GM21381 (cell line): ENCODE data around the gene MARK4.

Experiments
- ATAC-seq: cut with Tn5 transposase; IDR thresholded peaks from one replicate; pipeline ENCODE4 v1.9.1; 2021; ENCODE audit warnings: mild to moderate bottlenecking, moderate library complexity; ENCODE audit not compliant: unreplicated experiment

The MARK4 gene

DNA sequence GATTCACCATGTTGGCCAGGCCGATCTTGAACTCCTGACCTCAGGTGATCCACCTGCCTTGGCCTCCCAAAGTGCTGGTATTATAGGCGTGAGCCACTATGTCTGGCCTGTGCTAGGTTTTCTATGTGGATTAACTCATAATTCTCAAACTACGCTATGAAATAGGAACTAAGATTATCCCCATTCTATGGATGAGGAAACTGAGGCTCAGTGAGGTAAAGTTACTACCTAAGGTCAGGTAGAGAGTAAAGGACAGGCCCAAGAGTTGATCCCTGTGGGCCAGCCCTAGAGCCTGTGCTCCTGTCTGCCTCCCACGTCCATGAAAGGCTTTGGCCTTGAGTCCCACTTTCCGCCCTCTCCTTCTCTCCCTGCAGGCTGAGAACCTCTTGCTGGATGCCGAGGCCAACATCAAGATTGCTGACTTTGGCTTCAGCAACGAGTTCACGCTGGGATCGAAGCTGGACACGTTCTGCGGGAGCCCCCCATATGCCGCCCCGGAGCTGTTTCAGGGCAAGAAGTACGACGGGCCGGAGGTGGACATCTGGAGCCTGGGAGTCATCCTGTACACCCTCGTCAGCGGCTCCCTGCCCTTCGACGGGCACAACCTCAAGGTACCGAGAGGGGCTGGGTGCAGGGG, 20.1 kb downstream of the MARK4 start:
- ATAC-seq, result no peak

GRCh38 chr19:45271735-45272108, 20.7 kb downstream of the MARK4 start:
- no peak for ATAC-seq

DNA sequence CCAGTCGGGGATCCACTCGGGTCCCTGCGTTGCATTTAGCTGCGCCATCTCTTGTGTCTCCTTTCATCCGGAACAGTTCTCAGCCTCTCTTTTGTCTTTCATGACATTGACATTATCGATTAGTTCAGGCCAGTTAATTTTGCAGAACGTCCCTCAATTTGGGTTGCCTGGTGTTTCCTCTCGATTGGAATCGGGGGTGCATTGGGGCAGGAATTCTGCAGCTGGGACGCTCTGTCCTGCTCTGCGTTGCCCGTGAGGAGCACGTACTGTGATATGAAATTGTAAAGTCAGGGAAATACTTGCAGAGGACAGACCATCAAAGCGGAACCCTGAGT, 22.4 kb downstream of the MARK4 start:
- no peak for ATAC-seq

GRCh38 chr19:45275370-45275971, 24.4 kb downstream of the MARK4 start:
- ATAC-seq, result no peak

GRCh38 chr19:45276284-45276687, 25.2 kb downstream of the MARK4 start:
- no peak for ATAC-seq

DNA sequence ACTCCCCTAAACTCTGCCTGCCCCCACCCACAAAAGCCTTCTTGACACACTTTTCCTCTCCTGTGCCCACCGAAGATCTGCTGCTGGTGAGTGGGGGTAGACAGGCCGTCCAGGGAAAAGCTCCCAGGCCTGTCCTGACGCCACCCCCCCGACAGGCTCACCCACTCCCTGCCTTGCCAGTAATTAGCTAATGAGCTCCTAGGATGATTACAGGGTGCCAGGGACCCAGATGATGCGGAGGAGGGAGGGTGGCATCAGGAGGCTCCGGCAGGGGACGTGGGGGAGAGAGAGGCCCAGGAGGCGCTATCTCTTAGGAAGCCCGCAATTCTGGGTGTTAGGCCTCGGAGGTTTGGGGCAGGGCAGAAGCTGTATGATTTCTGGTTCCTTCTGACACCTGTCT, 27.0 kb downstream of the MARK4 start:
- ATAC-seq, result no peak

GRCh38 chr19:45279587-45280192, 28.6 kb downstream of the MARK4 start:
- no peak for ATAC-seq

DNA sequence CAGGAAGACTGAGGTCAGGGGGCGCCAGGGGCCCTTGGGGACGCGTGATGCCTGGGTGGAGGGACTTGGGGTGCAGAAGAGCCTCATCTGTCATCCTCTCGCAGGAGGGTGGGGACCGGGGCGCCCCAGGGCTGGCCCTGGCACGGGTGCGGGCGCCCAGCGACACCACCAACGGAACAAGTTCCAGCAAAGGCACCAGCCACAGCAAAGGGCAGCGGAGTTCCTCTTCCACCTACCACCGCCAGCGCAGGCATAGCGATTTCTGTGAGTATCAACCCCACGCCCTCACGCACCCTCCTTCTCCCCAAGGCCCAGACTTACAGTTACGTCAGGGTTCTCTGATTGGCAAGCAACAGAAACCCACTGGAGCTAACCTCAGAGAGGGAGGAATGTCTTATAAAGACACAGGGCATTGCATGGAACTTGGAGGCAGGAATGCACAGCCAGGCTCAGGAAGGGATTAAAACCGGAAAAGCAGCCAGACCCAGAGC, 29.4 kb downstream of the MARK4 start:
- ATAC-seq, result no peak

DNA sequence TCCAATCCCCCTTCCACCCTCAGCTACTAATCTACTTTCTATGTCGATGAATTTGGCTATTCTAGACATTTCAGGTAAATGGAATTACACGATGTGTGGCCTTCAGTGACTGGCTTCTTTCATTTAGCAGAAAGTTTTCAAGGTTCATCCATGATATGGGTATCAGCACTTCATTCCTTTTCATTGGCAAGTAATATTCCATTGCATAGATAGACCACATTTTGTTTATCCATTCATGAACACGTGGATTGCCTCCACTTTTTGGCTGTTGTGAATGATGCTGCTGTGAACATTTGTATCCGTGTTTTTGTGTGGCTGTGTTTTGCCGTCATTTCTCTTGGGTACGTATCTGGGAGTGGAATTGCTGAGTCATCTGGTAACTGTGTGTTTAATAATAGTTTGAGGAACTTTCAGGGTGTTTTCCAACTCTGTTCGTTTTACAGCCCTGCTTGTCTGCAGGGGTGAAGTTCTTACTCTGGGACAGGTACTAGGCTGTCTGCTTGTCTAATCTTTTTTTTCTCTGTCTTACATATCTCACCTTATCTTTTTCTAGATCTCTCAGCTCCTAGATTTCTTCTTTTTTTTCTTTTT, 32.5 kb downstream of the MARK4 start:
- no peak for ATAC-seq

DNA sequence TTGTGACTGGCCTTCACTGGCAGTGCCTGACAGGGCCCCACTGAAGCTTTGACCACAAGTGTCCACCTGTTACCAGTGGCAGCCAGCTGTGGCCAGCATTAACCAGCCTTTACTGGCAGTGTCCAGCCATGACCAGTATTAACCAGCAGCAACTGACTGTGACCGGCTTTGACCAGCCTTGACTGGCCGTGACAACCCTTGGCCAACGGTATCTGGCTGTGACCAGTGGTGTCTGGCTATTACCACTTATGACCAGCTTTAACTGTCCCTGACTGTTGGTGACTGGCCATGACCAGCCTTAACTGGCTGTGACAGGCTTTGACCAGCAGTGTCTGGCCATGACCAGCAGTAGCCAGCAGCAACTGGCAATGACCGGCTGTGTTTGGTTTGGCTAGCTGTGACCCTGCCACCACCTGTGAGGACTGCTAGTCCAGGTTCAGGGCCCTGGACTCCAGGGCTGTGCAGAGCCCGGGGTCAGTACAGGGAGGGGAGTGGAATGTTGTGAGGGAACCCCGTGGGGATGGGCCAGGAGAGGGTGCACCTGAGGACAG, 39.4 kb downstream of the MARK4 start:
- ATAC-seq, result no peak

DNA sequence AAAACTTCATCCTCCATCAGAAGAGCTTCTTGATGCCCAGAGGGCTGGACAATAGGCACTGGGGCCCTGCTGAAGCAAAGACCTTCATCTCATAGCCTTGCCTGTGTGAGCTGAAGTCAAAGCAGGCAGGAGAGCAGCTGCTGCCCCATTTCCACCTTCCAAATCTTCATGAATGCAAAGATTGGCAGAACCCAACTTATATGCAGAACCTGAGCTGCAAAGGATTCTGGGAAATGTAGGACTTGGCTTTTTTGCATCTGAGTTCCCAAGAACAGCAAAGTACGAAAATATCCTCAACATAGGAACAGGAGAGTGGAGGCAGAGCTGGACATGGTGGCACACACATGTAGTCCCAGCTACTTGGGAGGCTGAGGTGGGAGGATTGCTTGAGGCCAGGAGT, 40.8 kb downstream of the MARK4 start:
- no peak for ATAC-seq

- no peak for ATAC-seq
Observed at GRCh38 chr19:45293682-45294081, 42.6 kb downstream of the MARK4 start.

DNA sequence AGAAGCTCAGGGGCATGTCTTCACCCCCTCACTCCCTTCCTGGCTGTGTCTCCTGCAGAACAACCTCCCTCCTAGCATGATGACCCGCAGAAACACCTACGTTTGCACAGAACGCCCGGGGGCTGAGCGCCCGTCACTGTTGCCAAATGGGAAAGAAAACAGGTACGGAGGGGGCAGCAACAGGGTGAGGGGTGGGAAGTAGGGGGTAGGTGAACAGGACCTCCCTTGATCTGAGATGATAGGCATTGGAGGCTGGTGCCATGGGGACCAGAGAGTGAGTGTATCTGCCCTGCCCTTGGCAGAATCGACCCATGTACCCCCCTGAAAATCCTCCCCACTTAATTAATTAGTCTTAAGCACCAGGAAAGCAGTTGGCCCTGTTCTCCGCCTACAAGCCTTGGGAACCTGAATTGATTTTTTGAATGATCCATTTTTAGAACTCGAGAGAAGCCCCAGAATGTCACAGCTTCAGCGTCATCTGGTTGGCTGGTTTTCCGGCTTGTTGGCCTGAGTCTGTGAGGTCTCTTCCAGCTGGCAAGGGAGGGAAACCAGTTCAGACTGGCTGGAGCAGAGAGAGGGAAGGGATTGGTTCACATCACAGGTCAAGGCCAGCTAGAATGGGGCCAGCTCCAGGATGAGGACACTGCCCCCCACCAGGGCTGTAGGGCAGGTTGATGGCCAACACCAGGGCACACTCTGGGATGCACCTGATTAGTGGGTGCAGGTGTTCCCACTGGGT, 43.4 kb downstream of the MARK4 start:
- no peak for ATAC-seq

DNA sequence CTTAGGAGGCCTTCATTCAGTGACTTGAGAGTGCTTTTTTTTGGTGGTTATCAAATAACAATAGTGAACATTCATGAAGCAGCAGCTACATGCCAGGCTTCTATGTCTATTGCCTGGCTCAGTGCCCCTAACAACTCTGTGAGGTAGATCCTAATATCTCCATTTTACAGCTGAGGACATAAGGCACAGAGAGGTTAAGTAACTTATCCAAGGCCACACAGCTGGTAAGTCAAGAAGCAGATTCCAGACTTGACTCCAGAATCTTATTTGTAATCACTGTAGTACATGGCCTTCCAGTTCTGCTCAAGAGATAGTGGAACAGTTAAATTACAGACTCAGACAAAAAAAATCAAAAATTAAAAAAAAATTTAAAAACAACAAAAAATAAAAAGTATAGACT, 44.8 kb downstream of the MARK4 start:
- no peak for ATAC-seq

DNA sequence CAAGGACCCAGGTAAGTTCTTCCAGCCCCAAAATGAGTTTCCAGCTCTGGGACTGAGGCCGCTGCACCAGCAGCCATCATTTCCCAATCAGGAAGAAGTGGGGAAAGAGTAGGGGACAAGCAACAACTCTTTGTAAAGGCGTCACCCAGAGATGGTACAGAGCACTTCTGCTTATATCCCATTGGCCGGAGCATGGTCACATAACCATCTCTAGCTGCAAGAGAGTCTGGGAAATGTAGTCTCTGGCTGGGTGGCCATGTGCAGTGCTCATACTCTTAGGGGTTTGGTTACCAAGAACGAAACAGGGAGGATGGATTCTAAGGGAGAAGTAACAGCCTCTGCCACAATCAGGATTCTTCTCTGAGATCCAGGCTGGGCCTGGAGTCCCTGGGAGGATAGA, 45.3 kb downstream of the MARK4 start:
- ATAC-seq, result no peak

GRCh38 chr19:45297674-45298073, 46.6 kb downstream of the MARK4 start:
- no peak for ATAC-seq

- ATAC-seq, result no peak
Observed at GRCh38 chr19:45298264-45298663, 47.2 kb downstream of the MARK4 start.

DNA sequence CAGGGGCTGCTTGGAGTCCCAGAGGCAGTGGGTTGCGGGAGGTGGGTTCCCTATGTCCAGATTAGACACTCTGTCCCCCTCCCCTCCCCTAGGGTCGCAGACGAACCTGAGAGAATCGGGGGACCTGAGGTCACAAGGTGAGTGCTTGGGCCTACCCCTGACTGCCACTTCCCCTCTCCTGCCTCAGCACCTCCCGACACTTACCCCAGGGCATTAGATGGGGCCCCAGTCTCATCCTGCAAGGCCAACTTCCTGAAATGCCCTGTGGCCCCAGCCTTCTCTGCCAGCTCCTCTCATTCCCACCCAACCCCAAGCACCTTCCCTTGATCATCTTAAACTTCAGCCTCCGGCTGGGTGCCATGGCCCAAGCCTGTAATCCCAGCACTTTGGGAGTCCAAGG, 48.6 kb downstream of the MARK4 start:
- no peak for ATAC-seq

DNA sequence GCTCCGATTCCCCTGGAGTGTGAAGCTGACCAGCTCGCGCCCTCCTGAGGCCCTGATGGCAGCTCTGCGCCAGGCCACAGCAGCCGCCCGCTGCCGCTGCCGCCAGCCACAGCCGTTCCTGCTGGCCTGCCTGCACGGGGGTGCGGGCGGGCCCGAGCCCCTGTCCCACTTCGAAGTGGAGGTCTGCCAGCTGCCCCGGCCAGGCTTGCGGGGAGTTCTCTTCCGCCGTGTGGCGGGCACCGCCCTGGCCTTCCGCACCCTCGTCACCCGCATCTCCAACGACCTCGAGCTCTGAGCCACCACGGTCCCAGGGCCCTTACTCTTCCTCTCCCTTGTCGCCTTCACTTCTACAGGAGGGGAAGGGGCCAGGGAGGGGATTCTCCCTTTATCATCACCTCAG, 51.3 kb downstream of the MARK4 start:
- ATAC-seq, result no peak

DNA sequence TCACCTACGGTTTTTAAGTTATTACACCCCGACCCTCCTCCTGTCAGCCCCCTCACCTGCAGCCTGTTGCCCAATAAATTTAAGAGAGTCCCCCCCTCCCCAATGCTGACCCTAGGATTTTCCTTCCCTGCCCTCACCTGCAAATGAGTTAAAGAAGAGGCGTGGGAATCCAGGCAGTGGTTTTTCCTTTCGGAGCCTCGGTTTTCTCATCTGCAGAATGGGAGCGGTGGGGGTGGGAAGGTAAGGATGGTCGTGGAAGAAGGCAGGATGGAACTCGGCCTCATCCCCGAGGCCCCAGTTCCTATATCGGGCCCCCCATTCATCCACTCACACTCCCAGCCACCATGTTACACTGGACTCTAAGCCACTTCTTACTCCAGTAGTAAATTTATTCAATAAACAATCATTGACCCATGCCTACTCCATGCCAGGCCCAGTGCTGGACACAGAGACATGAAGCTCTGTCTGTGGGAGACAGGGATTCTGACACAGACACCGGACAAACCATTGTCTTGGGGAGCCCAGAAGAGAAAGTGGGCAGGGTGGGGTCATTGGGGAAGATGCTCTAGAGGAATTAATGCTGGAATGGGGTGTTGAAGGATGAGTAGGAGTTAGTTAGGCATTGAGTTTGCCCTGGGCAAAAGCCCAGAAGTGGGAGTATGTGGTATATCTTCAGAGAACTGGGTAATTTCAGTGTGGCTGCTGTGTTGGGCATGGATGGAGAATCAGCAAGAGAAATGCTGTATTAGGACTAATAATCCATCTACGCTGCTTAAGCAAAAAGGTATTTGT, 52.4 kb downstream of the MARK4 start:
- ATAC-seq, result no peak
